NCI-H146 treated with DMSO at 0.1 percent for 48 hours (cell line): ENCODE data around the gene MED12L.

Source experiments
- DNase-seq: peaks from one replicate; lab custom pipeline; 2025; ENCODE audit not compliant: unreplicated experiment; lab: John Stamatoyannopoulos, UW

The MED12L gene

GRCh38 chr3:151087648-151088047, 2.2 kb downstream of the MED12L start:
- peak; percentile 67 for DNase-seq

- no peak for DNase-seq
These were observed 6.4 kb downstream of the MED12L start for GRCh38 chr3:151091685-151092345.

GRCh38 chr3:151093148-151093547, 7.7 kb downstream of the MED12L start:
- DNase-seq: no peak

- no peak for DNase-seq
These were observed 8.4 kb downstream of the MED12L start for GRCh38 chr3:151093905-151094304.

GRCh38 chr3:151096716-151097115, 11.3 kb downstream of the MED12L start:
- no peak for DNase-seq

GRCh38 chr3:151100076-151100475, 14.6 kb downstream of the MED12L start:
- DNase-seq: no peak

- no peak for DNase-seq
These were observed 16.0 kb downstream of the MED12L start for GRCh38 chr3:151101270-151101969.

- DNase-seq: no peak
These were observed 20.8 kb downstream of the MED12L start for GRCh38 chr3:151106311-151106710.

- DNase-seq: no peak
These were observed 21.7 kb downstream of the MED12L start for GRCh38 chr3:151107177-151107576.

- no peak for DNase-seq
These were observed 22.2 kb downstream of the MED12L start for GRCh38 chr3:151107701-151108100.

GRCh38 chr3:151109286-151109800, 23.9 kb downstream of the MED12L start:
- DNase-seq: no peak

GRCh38 chr3:151112731-151113130, 27.3 kb downstream of the MED12L start:
- DNase-seq: peak; percentile 32

- DNase-seq: no peak
These were observed 27.9 kb downstream of the MED12L start for GRCh38 chr3:151113343-151113742.

- no peak for DNase-seq
These were observed 31.6 kb downstream of the MED12L start for GRCh38 chr3:151117047-151117446.

- DNase-seq: no peak
These were observed 33.7 kb downstream of the MED12L start for GRCh38 chr3:151119188-151119587.

- peak; percentile 98 for DNase-seq
These were observed 34.9 kb downstream of the MED12L start for GRCh38 chr3:151120409-151120808.

GRCh38 chr3:151121016-151121415, 35.6 kb downstream of the MED12L start:
- no peak for DNase-seq

- no peak for DNase-seq
These were observed 38.4 kb downstream of the MED12L start for GRCh38 chr3:151123827-151124226.

GRCh38 chr3:151124476-151124875, 39.0 kb downstream of the MED12L start:
- DNase-seq: no peak

GRCh38 chr3:151130428-151130827, 45.0 kb downstream of the MED12L start:
- no peak for DNase-seq

GRCh38 chr3:151133175-151133574, 47.7 kb downstream of the MED12L start:
- no peak for DNase-seq

GRCh38 chr3:151133917-151134450, 48.5 kb downstream of the MED12L start:
- DNase-seq: no peak
